ENCODE measurements around the gene CADM1.

The CADM1 gene

GRCh38 chr11:115220911-115221310, 283.3 kb downstream of the CADM1 start:
- WGBS, 2 experiments, result 81 to 98% methylated on average over 4 of the region's 4 CpGs
- H3K27ac ChIP-seq (ENCODE audit: insufficient read depth, low read depth, low read length, poor library complexity, severe bottlenecking), result no peak overlapping the region

DNA sequence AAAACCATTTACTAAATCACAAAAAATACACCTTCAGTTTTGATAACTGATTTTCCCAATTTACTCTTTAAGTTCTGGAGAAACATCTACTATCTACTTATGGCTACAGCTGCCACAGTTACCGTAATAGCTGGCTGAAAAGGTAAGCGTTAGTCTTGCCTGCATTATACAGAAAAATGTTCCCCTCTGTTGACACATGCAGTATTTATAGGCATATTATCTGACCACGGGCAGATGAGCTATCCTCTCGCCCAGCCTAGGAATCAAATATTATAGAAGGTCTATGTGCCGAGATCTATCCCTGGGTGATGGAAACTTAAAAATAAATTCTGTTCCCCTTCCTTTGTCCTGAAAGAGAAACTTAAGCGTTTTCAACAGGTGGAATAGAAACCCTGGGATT, 283.8 kb downstream of the CADM1 start:
- peaks cover 17% of the 10 kb centered on the region for H3K4me1 ChIP-seq (ENCODE audit: control insufficient read depth, insufficient read depth, low read length)
- 94 to 96% methylated on average over 6 of the region's 6 CpGs for whole genome bisulfite sequencing, 2 experiments
- peaks cover 4% of the 10 kb centered on the region for H3K36me3 ChIP-seq (ENCODE audit: control insufficient read depth, insufficient read depth, low read length)
- H3K9me3 ChIP-seq (ENCODE audit: control insufficient read depth, low read length), result no peaks in the 10 kb centered on the region
- H3K27ac ChIP-seq (ENCODE audit: insufficient read depth, low read depth, low read length, poor library complexity, severe bottlenecking), result no peak overlapping the region
- H3K4me3 ChIP-seq (ENCODE audit: insufficient read depth, low read depth, low read length), result no peak overlapping the region
- no peaks in the 10 kb centered on the region for H3K27me3 ChIP-seq (ENCODE audit: control insufficient read depth, insufficient read depth, low read length, poor library complexity, severe bottlenecking)

More at GRCh38 chr11:115220911-115221310, 283.3 kb downstream of the CADM1 start:
- H3K4me3 ChIP-seq (ENCODE audit: insufficient read depth, low read depth, low read length), result no peak overlapping the region
- H3K27me3 ChIP-seq (ENCODE audit: control insufficient read depth, insufficient read depth, low read length, poor library complexity, severe bottlenecking), result no peaks in the 10 kb centered on the region
- no peaks in the 10 kb centered on the region for H3K9me3 ChIP-seq (ENCODE audit: control insufficient read depth, low read length)
- peaks cover 17% of the 10 kb centered on the region for H3K4me1 ChIP-seq (ENCODE audit: control insufficient read depth, insufficient read depth, low read length)
- H3K36me3 ChIP-seq (ENCODE audit: control insufficient read depth, insufficient read depth, low read length), result peaks cover 4% of the 10 kb centered on the region

- no peak overlapping the region for H3K4me3 ChIP-seq (ENCODE audit: insufficient read depth, low read depth, low read length)
- H3K4me1 ChIP-seq (ENCODE audit: control insufficient read depth, insufficient read depth, low read length), result peaks cover 13% of the 10 kb centered on the region
- H3K27me3 ChIP-seq (ENCODE audit: control insufficient read depth, insufficient read depth, low read length, poor library complexity, severe bottlenecking), result no peaks in the 10 kb centered on the region
- 93 to 96% methylated on average over 3 of the region's 3 CpGs for WGBS, 2 experiments
- no peak overlapping the region for H3K27ac ChIP-seq (ENCODE audit: insufficient read depth, low read depth, low read length, poor library complexity, severe bottlenecking)
- H3K36me3 ChIP-seq (ENCODE audit: control insufficient read depth, insufficient read depth, low read length), result peaks cover 4% of the 10 kb centered on the region
- H3K9me3 ChIP-seq (ENCODE audit: control insufficient read depth, low read length), result no peaks in the 10 kb centered on the region
Measured at GRCh38 chr11:115219376-115219775, 284.8 kb downstream of the CADM1 start.

DNA sequence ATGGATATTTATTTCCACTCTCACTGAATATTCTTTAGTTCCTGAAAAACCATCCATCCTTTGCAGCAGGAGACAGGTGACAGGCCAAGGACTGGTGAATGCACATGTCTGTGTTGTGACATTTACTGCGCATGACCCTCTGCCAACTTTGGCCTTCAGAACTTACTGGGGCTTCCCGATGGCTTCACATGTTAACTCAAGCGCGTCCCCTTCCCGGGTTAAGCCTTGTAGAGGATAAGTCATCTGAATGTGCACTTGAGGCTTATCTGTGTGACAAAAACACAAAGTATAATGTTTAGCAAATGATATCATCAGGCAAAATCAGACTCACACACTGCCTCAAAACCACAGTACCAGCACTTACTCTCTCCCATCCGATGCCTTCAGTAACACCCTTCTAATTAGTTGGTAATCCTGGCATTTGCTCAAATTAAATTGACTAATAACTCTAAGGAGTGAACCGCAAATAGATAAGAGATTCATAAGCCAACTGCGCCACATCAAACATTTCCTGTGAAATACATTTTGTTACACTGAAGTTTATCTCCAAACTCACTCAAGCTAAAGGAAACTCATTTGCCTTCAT, 286.4 kb downstream of the CADM1 start:
- Histone ChIP-seq H3K27ac (ENCODE audit: insufficient read depth, low read depth, low read length, poor library complexity, severe bottlenecking) (no peak overlapping the region), H3K9me3 (ENCODE audit: control insufficient read depth, low read length) (no peaks in the 10 kb centered on the region), H3K27me3 (ENCODE audit: control insufficient read depth, insufficient read depth, low read length, poor library complexity, severe bottlenecking) (no peaks in the 10 kb centered on the region), H3K4me3 (ENCODE audit: insufficient read depth, low read depth, low read length) (no peak overlapping the region), H3K36me3 (ENCODE audit: control insufficient read depth, insufficient read depth, low read length) (peaks cover 4% of the 10 kb centered on the region), H3K4me1 (ENCODE audit: control insufficient read depth, insufficient read depth, low read length) (peaks cover 9% of the 10 kb centered on the region)
- 91 to 97% methylated on average over 8 of the region's 8 CpGs for WGBS, 2 experiments

DNA sequence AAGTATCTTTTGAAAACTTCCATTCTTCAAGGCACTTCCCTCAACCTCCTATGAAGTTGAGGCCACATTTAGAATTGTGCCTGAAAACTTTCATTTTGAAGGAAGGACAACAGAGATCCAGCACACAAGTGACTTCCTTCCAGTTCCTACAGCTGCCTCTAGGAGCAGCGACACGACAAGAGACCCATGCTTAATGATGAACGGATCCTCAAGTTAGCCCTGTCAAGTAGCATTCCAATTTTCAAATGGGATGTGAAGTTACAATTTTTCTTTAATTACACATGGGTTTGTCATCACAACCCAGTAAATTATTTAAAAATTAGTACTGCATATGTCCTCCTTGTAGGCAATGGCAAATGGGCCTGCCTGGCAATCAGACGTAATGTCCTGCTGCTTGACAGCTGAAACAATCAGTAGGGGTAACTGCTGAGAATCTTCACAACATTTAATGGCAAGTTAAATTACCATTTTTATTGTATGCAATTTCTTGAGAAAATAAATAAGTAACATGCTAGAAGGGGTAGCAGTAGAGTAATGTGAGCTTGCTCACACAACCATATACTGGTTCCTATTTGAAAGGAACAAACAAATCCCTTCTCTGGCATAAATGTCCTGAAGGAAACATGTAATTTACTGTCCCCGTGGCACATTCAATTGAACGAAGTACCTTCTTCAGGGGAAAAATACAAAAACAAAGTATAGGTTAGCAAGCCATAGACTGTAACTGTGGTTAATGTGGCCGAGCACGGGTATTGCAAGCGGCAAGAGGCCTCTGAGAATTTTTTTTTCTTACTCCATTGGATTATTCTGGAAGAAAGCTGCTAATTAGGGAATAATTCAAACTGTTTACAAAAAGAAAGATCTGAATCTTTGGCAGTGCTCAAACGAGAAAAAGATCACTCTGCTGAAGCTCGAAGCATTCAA, 288.3 kb downstream of the CADM1 start:
- Histone ChIP-seq H3K4me3 (ENCODE audit: insufficient read depth, low read depth, low read length) (no peak overlapping the region), H3K27me3 (ENCODE audit: control insufficient read depth, insufficient read depth, low read length, poor library complexity, severe bottlenecking) (no peaks in the 10 kb centered on the region), H3K27ac (ENCODE audit: insufficient read depth, low read depth, low read length, poor library complexity, severe bottlenecking) (no peak overlapping the region), H3K9me3 (ENCODE audit: control insufficient read depth, low read length) (no peaks in the 10 kb centered on the region), H3K4me1 (ENCODE audit: control insufficient read depth, insufficient read depth, low read length) (no peaks in the 10 kb centered on the region), H3K36me3 (ENCODE audit: control insufficient read depth, insufficient read depth, low read length) (peaks cover 4% of the 10 kb centered on the region)
- WGBS, 2 experiments, result 79 to 86% methylated on average over 10 to 11 of the region's 11 CpGs

- no peaks in the 10 kb centered on the region for H3K27me3 ChIP-seq (ENCODE audit: control insufficient read depth, insufficient read depth, low read length, poor library complexity, severe bottlenecking)
- H3K27ac ChIP-seq (ENCODE audit: insufficient read depth, low read depth, low read length, poor library complexity, severe bottlenecking), result no peak overlapping the region
- H3K9me3 ChIP-seq (ENCODE audit: control insufficient read depth, low read length), result no peaks in the 10 kb centered on the region
- WGBS, 2 experiments, result 95 to 96% methylated on average over 7 of the region's 7 CpGs
- H3K4me3 ChIP-seq (ENCODE audit: insufficient read depth, low read depth, low read length), result no peak overlapping the region
- no peaks in the 10 kb centered on the region for H3K4me1 ChIP-seq (ENCODE audit: control insufficient read depth, insufficient read depth, low read length)
- H3K36me3 ChIP-seq (ENCODE audit: control insufficient read depth, insufficient read depth, low read length), result peaks cover 4% of the 10 kb centered on the region
Measured at GRCh38 chr11:115214644-115215234, 289.5 kb downstream of the CADM1 start.

GRCh38 chr11:115213007-115213406, 291.2 kb downstream of the CADM1 start:
- WGBS, 2 experiments, result 64 to 66% methylated on average over 7 to 8 of the region's 8 CpGs
- no peak overlapping the region for H3K27ac ChIP-seq (ENCODE audit: insufficient read depth, low read depth, low read length, poor library complexity, severe bottlenecking)

DNA sequence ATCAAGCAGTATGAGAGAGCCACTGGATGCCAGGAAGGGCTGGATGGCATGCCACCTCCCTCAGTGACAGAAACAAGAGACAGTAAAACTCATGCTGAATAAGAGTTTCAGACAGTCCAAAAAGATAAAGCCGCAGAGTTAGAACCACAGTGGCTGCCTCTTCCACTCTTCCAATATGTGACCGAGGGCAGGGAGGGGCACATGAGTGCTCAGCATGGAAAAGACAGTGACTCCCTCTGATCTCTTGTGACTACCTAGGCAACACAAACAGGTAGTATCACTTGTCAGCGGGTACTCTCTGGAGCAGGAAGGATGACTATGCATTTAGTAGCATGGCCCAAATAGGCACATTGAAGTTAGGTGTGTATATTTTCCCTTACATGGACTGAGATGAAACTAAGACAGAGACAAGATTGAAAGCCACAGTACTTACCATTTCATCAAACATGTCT, 295.4 kb downstream of the CADM1 start:
- peaks cover 16% of the 10 kb centered on the region for H3K4me1 ChIP-seq (ENCODE audit: control insufficient read depth, insufficient read depth, low read length)
- no peaks in the 10 kb centered on the region for H3K27me3 ChIP-seq (ENCODE audit: control insufficient read depth, insufficient read depth, low read length, poor library complexity, severe bottlenecking)
- H3K36me3 ChIP-seq (ENCODE audit: control insufficient read depth, insufficient read depth, low read length), result no peaks in the 10 kb centered on the region
- no peak overlapping the region for H3K4me3 ChIP-seq (ENCODE audit: insufficient read depth, low read depth, low read length)
- WGBS, 2 experiments, result 93 to 96% methylated on average over 3 of the region's 3 CpGs
- no peaks in the 10 kb centered on the region for H3K9me3 ChIP-seq (ENCODE audit: control insufficient read depth, low read length)
- no peak overlapping the region for H3K27ac ChIP-seq (ENCODE audit: insufficient read depth, low read depth, low read length, poor library complexity, severe bottlenecking)

More at GRCh38 chr11:115213007-115213406, 291.2 kb downstream of the CADM1 start:
- Histone ChIP-seq H3K4me3 (ENCODE audit: insufficient read depth, low read depth, low read length) (no peak overlapping the region), H3K4me1 (ENCODE audit: control insufficient read depth, insufficient read depth, low read length) (no peaks in the 10 kb centered on the region), H3K9me3 (ENCODE audit: control insufficient read depth, low read length) (no peaks in the 10 kb centered on the region), H3K27me3 (ENCODE audit: control insufficient read depth, insufficient read depth, low read length, poor library complexity, severe bottlenecking) (no peaks in the 10 kb centered on the region), H3K36me3 (ENCODE audit: control insufficient read depth, insufficient read depth, low read length) (peaks cover 4% of the 10 kb centered on the region)

GRCh38 chr11:115207916-115208315, 296.3 kb downstream of the CADM1 start:
- no peaks in the 10 kb centered on the region for H3K9me3 ChIP-seq (ENCODE audit: control insufficient read depth, low read length)
- H3K4me1 ChIP-seq (ENCODE audit: control insufficient read depth, insufficient read depth, low read length), result peaks cover 16% of the 10 kb centered on the region
- H3K27me3 ChIP-seq (ENCODE audit: control insufficient read depth, insufficient read depth, low read length, poor library complexity, severe bottlenecking), result no peaks in the 10 kb centered on the region
- H3K27ac ChIP-seq (ENCODE audit: insufficient read depth, low read depth, low read length, poor library complexity, severe bottlenecking), result no peak overlapping the region
- WGBS, 2 experiments, result 95 to 98% methylated on average over 1 of the region's 1 CpG
- no peaks in the 10 kb centered on the region for H3K36me3 ChIP-seq (ENCODE audit: control insufficient read depth, insufficient read depth, low read length)
- no peak overlapping the region for H3K4me3 ChIP-seq (ENCODE audit: insufficient read depth, low read depth, low read length)

DNA sequence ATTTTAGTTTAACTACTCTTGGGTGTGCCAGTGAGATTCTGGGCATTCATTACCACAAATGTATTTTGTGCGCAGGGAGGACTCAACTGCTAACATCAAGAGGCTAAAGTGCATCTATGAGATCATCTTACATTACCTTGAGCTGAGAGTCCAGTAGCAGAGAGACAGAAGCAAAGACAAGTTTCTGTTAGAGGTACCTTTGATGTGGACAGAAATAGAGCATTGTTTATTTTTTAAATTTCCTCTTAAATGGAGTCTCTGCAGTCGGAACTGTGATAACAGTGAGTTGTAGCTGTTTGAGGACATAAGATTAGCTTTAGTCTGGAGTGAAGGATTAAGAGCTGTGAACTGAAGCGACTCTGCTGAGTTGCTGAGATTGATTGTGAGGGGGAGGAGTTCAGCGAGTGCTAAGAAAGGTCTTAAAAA, 297.0 kb downstream of the CADM1 start:
- Histone ChIP-seq H3K9me3 (ENCODE audit: control insufficient read depth, low read length) (no peaks in the 10 kb centered on the region), H3K27me3 (ENCODE audit: control insufficient read depth, insufficient read depth, low read length, poor library complexity, severe bottlenecking) (no peaks in the 10 kb centered on the region), H3K36me3 (ENCODE audit: control insufficient read depth, insufficient read depth, low read length) (no peaks in the 10 kb centered on the region), H3K4me1 (ENCODE audit: control insufficient read depth, insufficient read depth, low read length) (peaks cover 16% of the 10 kb centered on the region), H3K27ac (ENCODE audit: insufficient read depth, low read depth, low read length, poor library complexity, severe bottlenecking) (no peak overlapping the region), H3K4me3 (ENCODE audit: insufficient read depth, low read depth, low read length) (no peak overlapping the region)
- 62 to 72% methylated on average over 4 of the region's 4 CpGs for WGBS, 2 experiments
